ENCODE results near the gene TESPA1.

Gene TESPA1

GRCh38 chr12:54974279-54974678 lies 10.3 kb downstream of the TESPA1 start:
- no peak for DNase-seq (ENCODE audit: low spot score)
- H3K27ac ChIP-seq, result no peak overlapping the region
- H3K4me3 ChIP-seq, result no peak overlapping the region
- TF ChIP-seq CTCF (IDR thresholded peaks at IDR 0.05), result no peak

GRCh38 chr12:54973556-54973955 lies 11.0 kb downstream of the TESPA1 start:
- Histone ChIP-seq H3K27ac (no peak overlapping the region), H3K4me3 (no peak overlapping the region)
- no peak for DNase-seq (ENCODE audit: low spot score)
- no peak for TF ChIP-seq CTCF (IDR thresholded peaks at IDR 0.05)

- TF ChIP-seq CTCF (IDR thresholded peaks at IDR 0.05), result no peak
- no peak overlapping the region for H3K27ac ChIP-seq
- H3K4me3 ChIP-seq, result no peak overlapping the region
- DNase-seq (ENCODE audit: low spot score), result no peak
Observed at GRCh38 chr12:54970741-54971140, 13.8 kb downstream of the TESPA1 start.

- H3K4me3 ChIP-seq, result no peak overlapping the region
- TF ChIP-seq CTCF (IDR thresholded peaks at IDR 0.05), result no peak
- DNase-seq (ENCODE audit: low spot score), result no peak
- no peak overlapping the region for H3K27ac ChIP-seq
Observed at GRCh38 chr12:54968181-54968730, 16.3 kb downstream of the TESPA1 start.

GRCh38 chr12:54967461-54967860 lies 17.1 kb downstream of the TESPA1 start:
- H3K27ac ChIP-seq, result no peak overlapping the region
- no peak for DNase-seq (ENCODE audit: low spot score)
- no peak overlapping the region for H3K4me3 ChIP-seq
- TF ChIP-seq CTCF (IDR thresholded peaks at IDR 0.05), result no peak

- no peak overlapping the region for H3K27ac ChIP-seq
- DNase-seq (ENCODE audit: low spot score), result no peak
Observed at GRCh38 chr12:54961190-54961589, 23.4 kb downstream of the TESPA1 start.

More at GRCh38 chr12:54961190-54961589, 23.4 kb downstream of the TESPA1 start:
- no peak for TF ChIP-seq CTCF (IDR thresholded peaks at IDR 0.05)
- no peak overlapping the region for H3K4me3 ChIP-seq
